ENCODE measurements around the gene PMPCA. TPM values are rescaled to one million over a fixed set of nuclear protein-coding genes. Genes with fewer than 3 reads are reported as not detected.

The PMPCA gene
- total RNA-seq, 4 donors from 2014 or later, result 29.2 to 64.4 (median 33.6) TPM

DNA sequence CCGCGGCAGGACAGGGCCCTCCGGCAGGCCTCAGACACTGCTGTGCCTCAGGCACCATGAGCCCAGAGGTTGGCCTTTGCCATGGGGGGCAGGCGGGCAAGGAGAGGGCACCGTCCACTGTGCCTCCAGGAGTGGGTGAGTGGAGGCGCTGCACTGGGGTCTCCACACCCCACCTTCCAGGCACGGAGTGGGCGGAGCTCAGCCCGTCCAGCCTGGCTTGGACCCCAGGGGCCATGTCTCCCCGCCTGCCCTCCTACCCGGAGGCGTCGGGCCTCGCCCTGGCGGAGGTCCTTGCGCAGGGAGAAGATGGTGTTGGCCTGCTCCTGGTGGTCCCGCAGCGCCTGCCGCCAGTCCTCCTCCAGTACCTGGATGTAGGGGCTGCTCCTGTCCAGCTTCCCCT is 40.4 kb upstream of the PMPCA start:
- no peak for TF ChIP-seq CTCF (IDR thresholded peaks at IDR 0.05)
- ATAC-seq (ENCODE audit: low FRiP score), result no peak
- DNase-seq (ENCODE audit: low spot score), result no peak

DNA sequence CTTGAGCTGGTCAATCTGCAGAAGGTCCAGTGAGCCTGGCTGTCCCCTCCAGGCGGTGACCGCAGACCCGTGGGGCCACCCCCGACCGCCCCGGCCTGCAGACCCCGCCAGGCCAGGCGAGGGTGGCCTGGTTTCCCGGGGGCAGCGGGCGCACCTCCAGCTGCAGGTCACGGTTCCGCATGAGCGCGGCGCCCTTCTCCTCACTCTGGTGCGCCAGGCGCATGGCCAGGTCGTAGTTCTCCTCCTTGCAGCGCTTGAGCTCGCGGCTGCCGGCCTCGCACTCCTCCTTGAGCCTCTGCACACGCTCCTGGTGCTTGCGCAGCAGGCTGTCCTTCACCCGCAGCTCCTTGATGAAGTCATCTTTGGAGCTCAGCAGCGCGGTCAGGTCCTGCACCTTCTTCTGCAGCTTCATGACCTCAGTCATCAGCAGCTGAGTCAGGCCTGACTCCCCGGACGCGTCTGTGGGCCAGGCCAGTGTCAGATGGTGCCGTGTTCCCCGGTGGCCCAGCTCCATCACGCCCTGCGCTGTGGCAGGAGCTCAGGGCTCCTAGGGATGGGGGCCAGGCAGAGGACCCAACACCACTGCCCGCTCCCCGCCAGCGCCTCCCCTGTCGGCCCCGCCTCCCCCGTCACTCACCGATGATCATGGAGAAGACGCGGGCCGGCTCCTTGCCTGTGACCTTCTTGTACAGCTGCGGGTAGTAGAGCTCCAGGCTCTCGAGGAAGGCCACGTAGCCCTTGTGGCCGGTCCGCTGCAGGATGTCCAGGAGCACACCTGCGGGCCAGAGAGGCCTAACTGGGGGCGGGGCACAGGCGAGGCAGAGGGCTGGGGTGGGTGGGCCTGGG is 39.5 kb upstream of the PMPCA start:
- ATAC-seq (ENCODE audit: low FRiP score), result no peak
- no peak for TF ChIP-seq CTCF (IDR thresholded peaks at IDR 0.05)
- no peak for DNase-seq (ENCODE audit: low spot score)

- no peak for TF ChIP-seq CTCF (IDR thresholded peaks at IDR 0.05)
- no peak for ATAC-seq (ENCODE audit: low FRiP score)
- DNase-seq (ENCODE audit: low spot score), result no peak
These were observed 39.0 kb upstream of the PMPCA start for GRCh38 chr9:136371533-136371880.

DNA sequence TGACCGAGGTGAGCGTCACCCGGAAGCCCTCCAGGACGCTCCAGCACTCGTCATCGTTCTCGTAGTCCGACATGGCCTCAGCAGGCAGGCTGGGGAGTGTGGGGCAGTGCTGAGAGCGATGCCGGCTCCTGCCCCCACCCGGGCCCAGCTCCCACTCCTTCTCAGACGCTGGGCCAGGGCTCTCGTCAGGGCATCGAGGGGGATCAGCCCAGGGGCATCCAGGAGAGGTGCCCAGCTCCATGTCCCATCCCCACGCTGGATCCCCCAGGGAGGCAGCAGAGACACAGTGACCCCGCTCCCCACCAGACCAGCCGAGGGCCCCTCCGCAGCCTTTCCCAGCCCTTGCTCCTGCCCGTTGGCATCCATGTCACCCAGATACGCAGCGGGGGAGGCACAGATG is 38.5 kb upstream of the PMPCA start:
- no peak for ATAC-seq (ENCODE audit: low FRiP score)
- no peak for DNase-seq (ENCODE audit: low spot score)

GRCh38 chr9:136372561-136373299 is 37.7 kb upstream of the PMPCA start:
- no peak for DNase-seq (ENCODE audit: low spot score)
- TF ChIP-seq CTCF (IDR thresholded peaks at IDR 0.05), result no peak
- no peak for ATAC-seq (ENCODE audit: low FRiP score)

More for the DNA sequence above, 38.5 kb upstream of the PMPCA start:
- TF ChIP-seq CTCF (IDR thresholded peaks at IDR 0.05), result no peak

- ATAC-seq (ENCODE audit: low FRiP score) (no peak), DNase-seq (ENCODE audit: low spot score) (no peak)
- no peak for TF ChIP-seq CTCF (IDR thresholded peaks at IDR 0.05)
These were observed 36.9 kb upstream of the PMPCA start, which contains the start of gene CARD9 for GRCh38 chr9:136373300-136374182. Gene CARD9 (minus strand): TSS chr9:136373669. CDS start chr9:136372078, 1,591 bp downstream.
